HG03175 (cell line): ENCODE results near the gene PCGF3.
"Not testable (repeated sequence)": the region's sequence is repeated elsewhere in the genome, so short reads cannot be mapped to it uniquely, and the experiment has no call there.

Experiments used
- ATAC-seq: cut with Tn5 transposase; IDR thresholded peaks from one replicate; pipeline ENCODE4 v1.9.1; 2021; ENCODE audit warnings: mild to moderate bottlenecking, moderate library complexity; ENCODE audit not compliant: unreplicated experiment

PCGF3 gene

GRCh38 chr4:681736-682451, 23.7 kb upstream of the PCGF3 start:
- ATAC-seq: no peak

- ATAC-seq: no peak
Observed at GRCh38 chr4:682490-683172, 23.0 kb upstream of the PCGF3 start.

GRCh38 chr4:683247-683897, 22.3 kb upstream of the PCGF3 start:
- no peak for ATAC-seq

GRCh38 chr4:683982-684622, 21.5 kb upstream of the PCGF3 start:
- ATAC-seq: no peak

GRCh38 chr4:684623-685327, 20.9 kb upstream of the PCGF3 start:
- ATAC-seq: no peak

GRCh38 chr4:685679-686412, 19.8 kb upstream of the PCGF3 start:
- ATAC-seq: no peak

- ATAC-seq: no peak
Observed at GRCh38 chr4:686413-687040, 19.1 kb upstream of the PCGF3 start.

- ATAC-seq: no peak
Observed at GRCh38 chr4:687048-687970, 18.3 kb upstream of the PCGF3 start.

- no peak for ATAC-seq
Observed at GRCh38 chr4:687971-688853, 17.4 kb upstream of the PCGF3 start.

GRCh38 chr4:688854-689681, 16.6 kb upstream of the PCGF3 start, which contains the start of gene SLC49A3:
TSS of gene SLC49A3 (minus strand) at chr4:689151. CDS start at chr4:689127, 24 bp downstream.
- ATAC-seq: no peak

GRCh38 chr4:689723-690122, 15.9 kb upstream of the PCGF3 start:
- ATAC-seq: no peak

- no peak for ATAC-seq
Observed at GRCh38 chr4:692771-693554, 12.7 kb upstream of the PCGF3 start.

- not testable (repeated sequence) for ATAC-seq
Observed at GRCh38 chr4:694341-694940, 11.2 kb upstream of the PCGF3 start.

- no peak for ATAC-seq
Observed at GRCh38 chr4:699816-700580, 5.6 kb upstream of the PCGF3 start.
